HG03066 (cell line): Measurements from ENCODE around the gene APC2.
"Not testable (repeated sequence)": the region's sequence is repeated elsewhere in the genome, so short reads cannot be mapped to it uniquely, and the experiment has no call there.

Source experiments
- ATAC-seq: cut with Tn5 transposase; IDR thresholded peaks from one replicate; pipeline ENCODE4 v1.9.1; 2021; ENCODE audit warnings: low read depth; ENCODE audit not compliant: unreplicated experiment

The APC2 gene

DNA sequence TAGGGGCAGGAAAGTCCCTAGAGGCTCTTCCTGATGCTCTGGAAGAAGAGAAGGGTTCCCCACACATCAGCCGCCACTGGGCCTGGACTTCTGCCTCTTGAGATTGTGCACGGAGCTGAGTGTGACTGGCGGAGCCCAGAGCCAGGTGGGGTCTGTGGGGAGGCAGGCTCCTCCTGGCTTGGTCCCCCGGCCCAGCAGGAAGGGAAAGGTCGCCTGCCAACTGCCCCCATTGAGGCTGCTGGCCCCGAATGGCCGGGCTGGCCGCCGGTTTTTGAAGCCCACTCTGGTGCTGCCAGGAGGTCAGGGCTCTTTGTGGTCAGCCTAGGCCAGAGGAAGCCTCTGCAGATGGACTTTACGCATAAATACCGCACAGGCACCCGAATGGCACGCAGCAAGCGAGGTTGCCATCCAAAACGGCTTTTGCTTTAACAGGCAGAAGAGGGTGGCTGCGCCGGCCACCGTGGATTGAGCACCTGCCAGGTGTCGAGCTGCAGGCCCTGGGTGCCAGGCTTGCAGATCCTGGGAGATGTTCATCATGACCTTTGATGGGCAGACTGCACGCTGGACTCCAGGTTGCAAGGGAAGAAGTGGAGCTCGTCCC, 37.5 kb upstream of the APC2 start:
- no peak for ATAC-seq

DNA sequence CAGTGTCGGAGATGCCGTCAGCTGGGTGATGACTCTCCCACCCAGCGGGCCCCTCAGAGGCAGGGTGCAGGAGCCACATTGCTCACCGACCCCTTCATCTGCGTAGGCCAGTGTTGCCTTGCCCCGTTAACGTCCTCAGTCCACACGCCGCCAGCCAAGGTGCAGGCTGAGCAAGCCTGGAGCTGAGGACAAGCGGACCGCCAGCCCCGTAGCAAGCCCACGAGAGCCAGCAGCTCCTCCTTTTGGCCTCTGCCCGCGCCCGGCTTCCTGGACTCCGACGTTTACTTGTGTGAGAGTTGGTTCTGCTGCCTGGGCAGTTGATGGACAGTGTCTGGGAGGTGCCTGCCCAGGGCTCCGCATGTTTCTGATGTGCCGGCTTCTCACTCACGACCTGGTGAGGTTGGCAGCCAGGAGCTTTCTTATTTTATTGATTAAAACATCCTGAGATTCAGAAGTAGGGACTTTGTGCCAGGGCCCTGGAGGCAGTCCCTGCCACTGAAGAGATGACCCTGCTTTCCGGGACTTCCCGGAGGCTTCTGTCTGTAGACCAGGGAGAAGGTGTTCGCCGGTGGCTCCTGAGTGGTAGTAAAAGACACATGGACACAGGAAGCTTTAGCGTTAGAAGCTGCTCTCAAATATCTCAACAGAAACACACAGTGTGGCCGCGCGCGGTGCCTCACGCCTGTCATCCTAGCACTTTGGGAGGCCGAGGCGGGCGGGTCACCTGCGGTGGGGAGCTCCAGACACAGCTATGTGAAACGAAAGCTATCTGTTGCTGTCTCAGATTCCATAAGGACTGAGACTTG, 36.7 kb upstream of the APC2 start:
- ATAC-seq = no peak

DNA sequence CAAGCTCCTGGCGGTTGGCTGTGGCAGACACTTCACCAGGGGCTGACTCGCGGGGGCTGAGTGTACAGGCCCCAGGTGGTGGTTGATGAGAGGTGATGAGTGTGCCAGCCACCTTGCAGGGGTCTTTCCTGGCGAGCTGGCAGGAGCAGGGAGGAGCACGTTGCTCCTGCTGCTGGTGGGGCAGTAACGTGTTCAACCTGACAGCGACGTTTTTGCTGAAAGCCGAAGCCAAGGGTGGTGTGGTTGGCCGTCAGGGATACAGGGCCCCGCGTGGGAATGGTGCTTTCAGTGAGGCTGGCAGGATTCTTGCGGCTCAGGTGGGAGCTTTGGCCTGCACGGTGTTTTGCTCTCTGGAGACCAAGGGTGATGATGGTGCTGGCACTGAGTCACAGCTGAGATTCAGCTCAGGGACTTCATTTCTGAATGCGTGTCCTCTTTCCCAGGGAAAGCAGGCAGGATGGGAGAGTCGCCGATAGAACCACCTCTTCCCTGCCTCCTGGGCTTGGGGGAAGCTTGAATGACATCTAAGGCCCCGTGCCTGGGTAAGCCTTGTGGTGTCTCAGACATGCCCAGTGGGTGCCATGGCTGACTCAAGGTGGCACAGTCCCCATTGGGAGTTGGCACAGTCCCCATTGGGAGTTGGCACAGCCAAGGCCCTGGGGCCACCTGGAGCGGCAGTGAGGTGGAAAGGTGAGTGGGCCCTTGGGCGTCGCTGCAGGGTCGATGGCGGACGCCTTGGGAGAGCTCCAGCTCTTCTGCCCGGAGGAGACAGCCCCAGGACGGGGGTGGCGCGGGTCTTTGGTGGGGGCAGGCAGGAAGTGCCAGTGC, 33.7 kb upstream of the APC2 start:
- ATAC-seq = no peak

DNA sequence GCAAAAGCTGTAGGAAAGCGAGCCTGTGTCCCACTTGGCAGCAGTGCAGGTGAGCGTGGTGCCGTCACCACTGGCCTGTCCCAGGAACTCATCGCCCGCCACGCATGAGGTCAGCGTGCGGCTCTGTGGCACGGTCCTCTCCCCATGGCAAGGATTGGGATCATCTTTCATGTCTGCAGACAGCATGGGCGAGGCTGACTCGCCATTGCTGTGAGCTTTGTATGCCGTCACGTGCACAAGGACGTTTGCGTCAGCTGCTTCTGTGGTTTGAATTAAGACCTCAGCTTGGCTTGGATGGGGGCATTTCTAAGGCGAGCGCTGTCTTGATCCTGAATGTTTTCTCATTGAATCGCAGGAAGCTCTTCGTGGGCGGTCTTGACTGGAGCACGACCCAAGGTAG, 32.8 kb upstream of the APC2 start:
- ATAC-seq = no peak

DNA sequence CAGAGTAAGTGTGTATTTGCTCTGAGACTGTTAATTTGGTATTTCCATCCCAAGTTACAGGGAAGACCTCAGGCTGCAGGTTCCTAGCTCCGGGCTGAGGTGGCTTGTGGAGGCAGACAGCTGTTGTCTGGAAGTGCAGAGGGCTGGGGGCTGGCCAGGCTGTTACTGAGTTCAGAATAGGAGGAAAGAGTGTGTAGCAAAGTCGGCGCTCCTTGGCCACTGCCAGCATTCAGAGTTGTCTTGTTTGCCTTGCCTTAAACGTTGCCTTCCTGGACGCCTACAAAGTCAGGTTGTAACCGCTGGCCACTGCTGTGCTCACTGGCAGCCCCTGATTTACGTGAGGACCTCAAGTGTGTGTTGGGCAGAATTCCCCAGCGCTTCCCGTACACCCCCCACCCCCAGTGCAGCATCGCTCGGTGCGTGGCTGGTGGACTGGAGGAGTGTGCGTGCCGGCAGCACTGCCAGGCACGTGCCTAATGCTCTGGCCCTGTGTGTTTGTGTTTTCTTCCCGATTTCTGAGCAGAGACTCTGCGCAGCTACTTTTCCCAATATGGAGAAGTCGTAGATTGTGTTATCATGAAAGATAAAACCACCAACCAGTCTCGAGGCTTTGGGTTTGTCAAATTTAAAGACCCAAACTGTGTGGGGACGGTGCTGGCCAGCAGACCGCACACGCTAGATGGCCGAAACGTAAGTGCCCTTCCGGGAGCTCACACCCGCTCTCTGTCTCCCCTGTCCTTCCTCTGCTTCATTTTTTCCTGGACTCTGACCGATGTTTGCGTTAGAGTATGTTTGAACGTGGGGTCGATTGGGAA, 32.0 kb upstream of the APC2 start:
- no peak for ATAC-seq

DNA sequence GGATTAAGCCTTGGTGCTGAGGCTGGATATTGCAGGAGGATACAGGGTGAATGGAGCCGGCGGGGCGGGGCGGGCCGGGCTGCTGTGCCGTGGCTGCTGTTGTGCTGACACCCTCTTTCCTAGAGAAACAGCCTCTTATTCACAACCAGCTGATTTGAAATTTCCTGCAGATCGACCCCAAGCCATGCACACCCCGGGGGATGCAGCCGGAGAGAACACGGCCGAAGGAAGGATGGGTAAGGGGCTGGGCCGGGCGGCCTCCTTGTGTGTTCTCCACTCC, 31.5 kb upstream of the APC2 start:
- ATAC-seq = no peak

DNA sequence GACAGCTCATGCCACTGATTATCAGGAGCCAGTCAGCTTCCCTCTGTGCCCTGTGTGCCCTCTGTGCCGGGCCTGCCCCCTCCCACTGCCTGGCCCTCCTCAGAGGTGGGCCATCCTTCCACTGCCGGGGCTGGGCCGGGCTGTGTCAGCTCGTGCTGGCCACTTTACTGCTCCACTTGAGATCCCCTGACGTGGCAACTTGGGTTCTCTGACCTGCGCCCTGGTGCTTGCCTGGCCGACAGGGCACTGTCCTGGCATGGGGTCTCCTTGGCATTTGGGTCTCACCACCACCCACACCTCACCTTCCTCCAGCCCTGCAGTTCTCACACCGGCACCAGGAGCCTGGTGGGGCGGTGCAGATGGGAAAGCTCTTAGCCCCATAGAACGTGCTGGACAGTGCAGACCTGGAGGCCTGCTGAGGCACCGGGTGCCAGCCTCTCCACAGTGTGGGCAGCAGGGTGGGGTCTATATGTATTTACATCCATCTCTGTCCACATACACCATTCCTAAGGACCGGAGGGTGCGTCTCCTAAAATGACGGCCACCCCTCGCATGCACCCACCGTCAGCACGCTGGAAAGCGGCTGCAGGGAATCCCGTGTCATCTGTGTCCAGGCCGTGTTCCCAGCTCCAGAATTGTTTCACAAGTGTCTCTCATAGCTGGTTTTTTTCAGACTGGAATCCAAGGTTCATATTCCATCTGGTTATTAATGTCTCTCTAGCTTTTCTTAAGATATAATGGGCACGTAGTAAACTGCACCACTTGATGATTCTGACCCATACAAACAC, 30.8 kb upstream of the APC2 start:
- no peak for ATAC-seq

DNA sequence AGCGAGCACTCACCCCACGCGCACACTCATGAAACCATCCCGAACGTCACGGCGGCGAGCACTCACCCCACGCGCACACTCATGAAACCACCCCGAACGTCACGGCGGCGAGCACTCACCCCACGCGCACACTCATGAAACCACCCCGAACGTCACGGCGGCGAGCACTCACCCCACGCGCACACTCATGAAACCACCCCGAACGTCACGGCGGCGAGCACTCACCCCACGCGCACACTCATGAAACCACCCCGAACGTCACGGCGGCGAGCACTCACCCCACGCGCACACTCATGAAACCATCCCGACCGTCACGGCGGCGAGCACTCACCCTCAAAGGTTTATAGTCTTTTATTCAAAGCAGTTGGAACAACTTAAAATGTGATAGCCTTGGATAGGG, 29.8 kb upstream of the APC2 start:
- not testable (repeated sequence) for ATAC-seq

DNA sequence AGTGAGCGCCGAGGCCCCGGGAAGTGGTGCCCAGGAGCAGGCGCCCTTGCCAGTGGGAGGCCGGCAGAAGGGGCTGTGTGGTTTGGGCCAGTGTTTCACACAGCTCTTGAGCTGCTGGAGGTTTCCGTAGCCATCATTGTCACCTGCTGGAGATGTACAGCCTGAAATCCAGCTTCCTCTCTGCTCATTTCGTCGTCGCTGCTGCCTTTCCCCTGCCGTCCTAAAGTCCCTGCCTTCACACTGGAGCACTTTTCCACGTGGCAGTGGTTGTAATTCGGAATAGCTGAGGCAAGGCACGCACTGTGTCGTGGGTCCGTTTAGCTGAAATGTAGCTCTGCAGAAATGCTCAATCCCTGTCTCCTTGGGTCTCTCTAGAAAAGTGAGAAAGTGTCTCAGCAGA, 29.3 kb upstream of the APC2 start:
- ATAC-seq = no peak

DNA sequence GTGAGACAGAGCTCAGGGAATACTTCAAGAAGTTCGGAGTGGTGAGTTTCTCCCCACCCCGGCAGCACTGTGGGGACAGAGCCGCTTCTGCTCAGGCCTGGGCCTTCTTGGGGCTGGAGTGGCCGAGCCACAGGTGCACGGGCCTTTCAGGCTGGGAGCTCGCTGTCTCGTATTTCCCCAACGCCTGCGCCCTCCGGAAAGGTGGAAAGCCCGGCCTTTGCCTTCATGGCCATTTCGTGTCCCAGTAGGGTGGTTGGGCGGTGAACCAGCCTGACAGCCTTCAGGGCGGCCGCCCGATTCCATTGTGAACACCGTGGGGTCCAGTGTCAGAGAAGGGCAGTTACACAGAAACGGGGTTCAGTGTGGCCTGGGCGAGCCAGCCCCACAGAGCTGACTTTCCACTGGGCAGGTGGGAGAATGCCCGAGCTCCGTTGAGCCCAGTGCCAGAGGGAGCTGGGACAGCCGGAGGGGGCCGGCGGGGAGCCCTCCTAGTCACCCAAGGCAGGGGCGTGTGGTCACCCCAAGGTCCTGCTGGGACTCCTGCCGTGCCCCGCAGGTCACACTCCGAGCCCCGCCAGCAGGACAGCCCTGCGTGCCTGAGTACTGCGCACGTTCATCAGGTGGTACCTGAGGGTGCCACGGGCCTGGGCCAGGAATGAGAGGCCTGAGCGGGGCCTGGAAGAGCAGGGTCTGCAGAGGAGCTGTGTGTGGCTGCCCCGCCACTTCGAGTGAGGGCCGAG, 28.5 kb upstream of the APC2 start:
- no peak for ATAC-seq

DNA sequence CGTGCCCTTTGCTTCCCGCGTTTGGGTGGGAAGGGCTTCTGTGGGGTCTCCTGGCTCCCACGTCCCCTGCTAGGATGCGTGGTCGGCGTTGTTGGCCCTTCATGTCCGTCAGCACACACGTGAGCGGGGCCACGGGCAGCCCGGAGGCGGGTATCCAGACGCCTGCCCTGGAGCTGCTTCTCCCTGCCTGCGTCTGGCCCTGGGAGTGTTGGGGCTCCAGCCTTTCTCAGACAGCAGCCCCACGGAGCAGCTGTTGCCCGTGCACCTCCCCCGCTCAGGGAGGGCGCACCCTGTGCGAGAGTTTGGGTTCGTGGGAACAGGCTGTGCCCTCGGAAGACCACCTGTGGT, 28.0 kb upstream of the APC2 start:
- no peak for ATAC-seq

DNA sequence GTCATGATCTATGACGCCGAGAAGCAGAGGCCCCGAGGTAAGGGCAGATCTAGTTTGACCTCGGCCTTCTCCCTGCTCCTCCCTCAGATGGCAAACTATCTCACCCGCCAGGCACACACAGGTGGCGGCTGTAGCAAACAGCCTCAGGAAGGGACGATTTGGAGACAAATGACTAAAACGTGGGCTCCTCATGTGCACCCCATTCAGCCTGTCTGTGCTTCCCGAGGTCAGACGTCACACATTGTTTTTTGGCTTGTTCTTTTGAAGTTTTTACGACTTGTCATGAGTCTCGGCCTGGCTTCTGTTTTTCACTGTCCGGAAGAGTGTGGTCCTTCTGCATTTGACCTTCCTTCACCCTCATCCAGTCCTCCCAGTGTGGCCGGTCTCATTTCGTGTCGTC, 27.6 kb upstream of the APC2 start:
- no peak for ATAC-seq

DNA sequence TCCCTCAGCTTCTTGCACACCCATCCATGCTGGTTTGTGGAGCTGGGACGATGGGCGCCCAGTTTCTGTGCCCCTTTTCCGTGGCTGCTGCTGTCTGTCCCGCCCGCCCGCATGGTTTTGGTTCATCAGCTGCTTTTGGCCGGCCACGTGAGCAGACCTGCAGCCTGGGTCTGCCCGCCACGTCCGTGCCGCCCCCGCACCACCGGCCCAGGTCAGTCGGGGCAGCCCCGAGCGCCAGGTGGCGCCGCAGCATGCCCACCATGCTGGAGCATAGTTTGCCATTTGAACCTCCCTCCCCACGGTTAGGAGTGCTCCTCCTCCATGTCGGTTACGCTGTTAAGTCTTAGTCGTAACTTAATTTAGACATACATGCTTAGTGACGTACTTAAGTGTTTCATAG, 27.0 kb upstream of the APC2 start:
- ATAC-seq = no peak

DNA sequence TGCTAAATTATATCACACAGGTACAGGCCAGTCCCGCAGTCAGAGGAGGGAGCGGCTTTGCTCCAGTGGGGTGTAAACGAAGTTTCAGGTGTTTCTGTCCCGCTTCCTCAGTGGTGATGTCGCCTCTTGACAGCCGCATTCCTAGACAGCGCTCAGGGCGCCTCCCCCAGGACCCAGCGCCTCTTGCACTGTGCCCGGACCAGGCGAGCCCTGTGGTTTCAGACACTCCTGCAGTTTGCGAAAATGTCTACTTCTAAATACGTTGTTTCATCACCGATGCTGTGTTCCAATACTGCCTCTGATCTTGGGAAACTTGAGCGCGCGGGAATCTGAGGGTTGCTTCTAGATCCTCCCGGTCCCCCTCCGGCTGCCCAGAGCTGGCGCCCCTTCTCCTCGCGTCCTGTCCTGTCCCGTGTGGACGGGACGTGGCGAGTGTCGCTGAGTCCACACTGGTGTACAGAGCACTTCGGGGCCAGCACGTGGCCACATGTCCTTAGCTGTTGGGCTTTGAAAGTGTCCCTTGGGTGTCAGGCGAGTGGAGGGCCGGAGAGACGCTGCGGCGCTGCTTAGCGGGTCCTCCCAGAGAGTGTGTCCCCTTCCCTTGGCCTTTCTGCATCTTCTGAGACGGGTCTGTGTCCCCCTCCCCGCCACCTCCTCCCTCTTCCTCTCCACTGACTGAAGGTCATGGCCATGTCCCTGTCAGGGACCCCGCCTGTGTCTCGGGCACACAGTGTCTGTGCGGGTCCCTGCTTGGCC, 26.3 kb upstream of the APC2 start:
- no peak for ATAC-seq

DNA sequence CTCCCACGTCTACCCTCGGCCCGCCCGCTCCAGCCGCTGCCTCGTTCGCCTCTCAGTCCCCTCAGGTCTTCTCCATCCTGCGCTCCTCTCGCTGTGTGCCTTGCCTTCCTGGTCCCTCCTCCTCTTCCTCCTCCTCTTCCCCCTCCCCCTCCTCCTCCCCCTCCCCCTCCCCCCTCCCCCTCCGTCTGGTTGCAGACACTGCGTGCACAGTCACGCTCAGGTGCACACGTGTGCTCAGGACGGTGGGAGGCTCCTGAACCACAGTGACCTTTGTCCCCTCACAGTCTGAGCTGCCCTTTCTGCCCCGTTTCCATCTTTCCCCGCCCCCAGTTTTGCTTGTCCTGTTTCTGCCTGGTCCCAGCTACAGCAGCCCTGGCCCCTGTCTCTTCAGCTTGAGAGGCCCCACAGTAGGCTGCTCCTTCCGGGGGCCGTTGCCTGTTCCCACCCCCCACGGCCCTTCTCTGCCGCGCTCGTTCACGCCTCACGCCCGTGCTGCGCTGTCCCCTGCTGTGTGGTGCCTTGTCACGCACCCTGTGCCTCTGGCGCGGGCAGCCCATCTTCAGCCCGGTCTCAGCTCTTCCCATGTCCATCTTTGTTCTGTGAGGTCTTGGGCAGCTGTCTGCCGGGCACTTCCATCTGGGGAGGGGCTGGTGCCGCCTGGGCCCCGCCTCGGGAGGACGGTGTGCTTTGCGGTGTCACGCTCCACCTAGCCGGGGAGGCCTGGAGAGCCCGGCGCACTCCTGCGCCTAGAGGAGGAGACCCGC, 25.5 kb upstream of the APC2 start:
- ATAC-seq = no peak

DNA sequence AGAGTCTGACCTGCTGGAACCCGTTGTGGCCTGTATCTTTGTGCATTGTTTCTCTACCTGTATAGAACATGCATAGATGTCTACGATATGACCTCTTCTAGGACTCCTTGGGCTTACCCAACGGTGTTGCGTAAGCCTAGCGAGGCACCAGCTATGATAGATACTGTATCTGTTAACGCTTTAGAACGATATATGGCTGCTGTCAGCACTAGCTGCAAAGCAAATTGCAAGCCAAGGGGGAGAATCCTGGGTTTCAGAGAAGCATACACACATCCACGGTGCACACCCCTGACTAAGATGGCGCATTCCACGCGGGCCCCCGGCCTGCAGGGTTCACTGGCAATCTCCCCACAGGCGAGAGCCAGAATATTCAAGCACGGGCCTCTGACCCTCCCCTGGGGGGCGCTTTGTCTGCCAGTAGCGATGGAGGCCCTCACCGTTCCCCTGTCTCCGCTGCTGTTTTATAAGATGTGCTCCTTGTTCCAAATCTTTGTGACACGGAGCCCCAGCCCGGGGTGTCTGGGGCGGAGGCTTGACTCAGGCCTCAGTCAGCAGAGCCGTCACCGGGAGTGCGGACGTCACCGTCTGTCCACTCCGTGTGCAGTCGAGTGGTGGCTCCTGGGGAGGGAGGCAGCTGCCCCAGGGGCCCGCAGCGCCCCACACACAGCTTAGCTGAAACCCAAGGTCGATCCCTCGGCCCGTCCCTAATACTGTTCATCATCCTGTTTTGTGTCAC, 24.7 kb upstream of the APC2 start:
- no peak for ATAC-seq

DNA sequence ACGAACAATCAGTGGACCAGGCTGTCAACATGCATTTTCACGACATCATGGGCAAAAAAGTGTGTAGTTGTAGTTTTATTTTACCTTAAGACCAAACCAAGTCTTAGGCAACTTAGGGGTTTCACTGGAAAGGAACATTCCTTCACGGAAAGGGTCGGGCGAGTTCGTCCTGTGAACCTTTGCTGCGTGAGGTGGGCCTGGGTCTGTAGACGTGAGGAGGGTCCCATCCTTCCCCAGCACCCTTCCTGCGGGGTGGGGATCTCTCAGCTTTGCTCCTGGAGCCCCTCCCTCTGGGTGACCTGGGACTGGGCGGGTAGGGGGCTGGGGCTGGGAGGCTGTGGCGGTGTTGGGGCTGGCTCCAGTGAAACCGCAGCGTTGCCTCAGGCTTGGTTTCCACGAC, 24.0 kb upstream of the APC2 start:
- no peak for ATAC-seq

DNA sequence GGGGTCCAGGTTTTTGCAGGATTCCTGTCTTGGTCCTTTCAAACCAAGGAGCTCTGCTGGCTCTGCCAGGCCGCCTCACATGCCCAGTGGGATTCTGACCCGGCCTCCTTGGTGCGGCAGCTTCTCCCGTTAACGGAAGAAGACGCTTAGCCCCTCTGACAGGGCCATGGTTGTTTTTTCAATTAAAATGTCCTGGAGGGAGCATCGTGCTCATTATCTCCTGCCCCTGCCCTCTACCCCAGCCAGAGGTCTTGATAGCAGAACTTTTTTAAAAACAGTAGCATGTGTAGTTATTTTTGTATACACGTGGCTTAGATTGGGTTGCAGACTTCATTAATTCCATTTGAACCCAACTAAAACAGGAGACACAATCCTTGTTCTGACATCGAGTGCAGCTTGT, 23.2 kb upstream of the APC2 start:
- no peak for ATAC-seq
